Fibroblast of skin of left biceps (primary cell): ENCODE measurements around the gene ECSCR.
"Not testable (repeated sequence)": the region's sequence is repeated elsewhere in the genome, so short reads cannot be mapped to it uniquely, and the experiment has no call there.

Source experiments
- DNase-seq, 2 experiments: peaks; one replicate each; pipeline ENCODE4 v3.0.0-alpha.2; 2013; ENCODE audit warnings: low read depth in 2 of 2

Gene ECSCR

GRCh38 chr5:139446956-139447779, 15.4 kb downstream of the ECSCR start:
- DNase-seq: no peak

GRCh38 chr5:139445325-139446170, 17.0 kb downstream of the ECSCR start:
- peak; percentile 53 to 66 for DNase-seq

- peak; percentile 75 to 82 for DNase-seq
Observed at GRCh38 chr5:139443831-139444453, 18.6 kb downstream of the ECSCR start.

GRCh38 chr5:139440416-139440815, 22.1 kb downstream of the ECSCR start:
- not testable (repeated sequence) for DNase-seq

GRCh38 chr5:139439013-139439903, 23.3 kb downstream of the ECSCR start, which contains the start of gene DNAJC18:
DNAJC18 (minus strand) TSS chr5:139439525; CDS start chr5:139439445, 80 bp downstream.
- DNase-seq: peak; percentile 68 to 73

- no peak for DNase-seq
Observed at GRCh38 chr5:139438707-139439012, 23.9 kb downstream of the ECSCR start.

- no peak for DNase-seq
Observed at GRCh38 chr5:139435676-139436075, 26.9 kb downstream of the ECSCR start.

GRCh38 chr5:139431706-139432105, 30.8 kb downstream of the ECSCR start:
- DNase-seq: no peak

GRCh38 chr5:139430015-139430414, 32.5 kb downstream of the ECSCR start:
- DNase-seq: no peak

GRCh38 chr5:139426203-139426885, 36.2 kb downstream of the ECSCR start:
- no peak for DNase-seq

- no peak for DNase-seq
Observed at GRCh38 chr5:139425497-139425896, 37.0 kb downstream of the ECSCR start.

GRCh38 chr5:139422307-139422893, 40.1 kb downstream of the ECSCR start:
- peak in 1 of 2 experiments; percentile 40 for DNase-seq

- DNase-seq: no peak
Observed at GRCh38 chr5:139419226-139420192, 43.0 kb downstream of the ECSCR start.

- DNase-seq: no peak
Observed at GRCh38 chr5:139418793-139419192, 43.8 kb downstream of the ECSCR start.

GRCh38 chr5:139417214-139417613, 45.3 kb downstream of the ECSCR start:
- DNase-seq: no peak

- no peak for DNase-seq
Observed at GRCh38 chr5:139416651-139417050, 45.9 kb downstream of the ECSCR start.

- no peak for DNase-seq
Observed at GRCh38 chr5:139415869-139416268, 46.7 kb downstream of the ECSCR start.

GRCh38 chr5:139415221-139415861, 47.2 kb downstream of the ECSCR start:
- DNase-seq: no peak
